ENCODE data around the gene GADD45B. TPM values are rescaled to one million over a fixed set of nuclear protein-coding genes. Genes with fewer than 3 reads are reported as not detected.

GADD45B gene
- total RNA-seq, 4 donors from 2014 or later: 52.5 to 134 (median 68.7) TPM

DNA sequence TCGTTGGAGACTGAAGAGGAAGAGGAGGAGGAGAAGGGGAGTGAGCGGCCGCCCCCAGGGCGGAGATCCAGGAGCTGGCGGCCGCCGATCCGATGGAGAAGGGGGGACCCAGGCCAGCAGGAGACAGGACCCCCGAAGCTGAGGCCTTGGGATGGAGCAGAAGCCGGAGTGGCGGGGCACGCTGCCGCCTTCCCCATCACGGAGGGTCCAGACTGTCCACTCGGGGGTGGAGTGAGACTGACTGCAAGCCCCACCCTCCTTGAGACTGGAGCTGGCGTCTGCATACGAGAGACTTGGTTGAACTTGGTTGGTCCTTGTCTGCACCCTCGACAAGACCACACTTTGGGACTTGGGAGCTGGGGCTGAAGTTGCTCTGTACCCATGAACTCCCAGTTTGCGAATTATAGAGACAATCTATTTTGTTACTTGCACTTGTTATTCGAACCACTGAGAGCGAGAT, 1.8 kb downstream of the GADD45B start:
- TF ChIP-seq, protein P1, sequence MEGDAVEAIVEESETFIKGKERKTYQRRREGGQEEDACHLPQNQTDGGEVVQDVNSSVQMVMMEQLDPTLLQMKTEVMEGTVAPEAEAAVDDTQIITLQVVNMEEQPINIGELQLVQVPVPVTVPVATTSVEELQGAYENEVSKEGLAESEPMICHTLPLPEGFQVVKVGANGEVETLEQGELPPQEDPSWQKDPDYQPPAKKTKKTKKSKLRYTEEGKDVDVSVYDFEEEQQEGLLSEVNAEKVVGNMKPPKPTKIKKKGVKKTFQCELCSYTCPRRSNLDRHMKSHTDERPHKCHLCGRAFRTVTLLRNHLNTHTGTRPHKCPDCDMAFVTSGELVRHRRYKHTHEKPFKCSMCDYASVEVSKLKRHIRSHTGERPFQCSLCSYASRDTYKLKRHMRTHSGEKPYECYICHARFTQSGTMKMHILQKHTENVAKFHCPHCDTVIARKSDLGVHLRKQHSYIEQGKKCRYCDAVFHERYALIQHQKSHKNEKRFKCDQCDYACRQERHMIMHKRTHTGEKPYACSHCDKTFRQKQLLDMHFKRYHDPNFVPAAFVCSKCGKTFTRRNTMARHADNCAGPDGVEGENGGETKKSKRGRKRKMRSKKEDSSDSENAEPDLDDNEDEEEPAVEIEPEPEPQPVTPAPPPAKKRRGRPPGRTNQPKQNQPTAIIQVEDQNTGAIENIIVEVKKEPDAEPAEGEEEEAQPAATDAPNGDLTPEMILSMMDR (IDR thresholded peaks at IDR 0.05): no peak
- H3K9me3 ChIP-seq: peaks cover under 1% of the 10 kb centered on the region
- no peak for DNase-seq (ENCODE audit: low spot score in 2 of 2)
- WGBS: 8% methylated on average over 21 of the region's 21 CpGs
- H3K27ac ChIP-seq: peak overlapping the region; percentile 85
- H3K4me1 ChIP-seq: peaks cover 39% of the 10 kb centered on the region
- peaks cover 11% of the 10 kb centered on the region for H3K36me3 ChIP-seq
- H3K27me3 ChIP-seq: no peaks in the 10 kb centered on the region
- peak overlapping the region; percentile 89 for H3K4me3 ChIP-seq

DNA sequence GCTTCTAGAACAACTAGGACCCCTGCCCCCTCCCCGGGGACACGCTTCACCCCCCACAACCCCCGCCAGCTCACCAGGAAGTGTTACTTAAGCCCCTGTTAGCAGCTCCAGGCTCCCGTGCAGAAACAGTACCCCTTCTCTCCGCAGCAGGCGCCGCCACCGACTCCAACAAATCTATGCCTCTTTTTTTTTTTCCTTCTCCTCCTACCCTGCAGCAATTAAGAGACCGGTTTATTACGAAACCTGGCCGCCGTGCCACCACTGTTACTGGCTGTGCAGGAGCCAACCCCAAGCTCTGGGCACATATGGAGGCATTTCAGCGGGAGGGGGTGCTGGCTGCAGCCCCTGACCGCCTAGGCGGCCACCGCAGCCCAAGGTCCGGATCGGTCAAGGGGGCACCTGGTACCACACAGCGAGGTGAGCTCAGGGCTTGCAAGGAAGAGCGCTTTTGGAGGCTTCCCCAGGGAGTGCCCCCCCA, 2.4 kb downstream of the GADD45B start:
- TF ChIP-seq, protein P1 (IDR thresholded peaks at IDR 0.05): peak; percentile 43 to 45
- peak; percentile 12 to 69 (median 69) for TF ChIP-seq POLR2AphosphoS5 (IDR thresholded peaks at IDR 0.05)
- TF ChIP-seq EP300 (IDR thresholded peaks at IDR 0.05): no peak
- Histone ChIP-seq H3K9me3 (peaks cover 6% of the 10 kb centered on the region), H3K27ac (peak overlapping the region; percentile 85), H3K4me1 (peaks cover 39% of the 10 kb centered on the region), H3K4me3 (peak overlapping the region; percentile 89), H3K27me3 (no peaks in the 10 kb centered on the region), H3K36me3 (peaks cover 11% of the 10 kb centered on the region)
- WGBS: 1% methylated on average over 20 of the region's 20 CpGs
- DNase-seq (ENCODE audit: low spot score in 2 of 2): peak; percentile 89 to 93

GRCh38 chr19:2478756-2479555, 3.0 kb downstream of the GADD45B start:
- Histone ChIP-seq H3K9me3 (peaks cover 7% of the 10 kb centered on the region), H3K36me3 (peaks cover 11% of the 10 kb centered on the region), H3K4me1 (peaks cover 39% of the 10 kb centered on the region), H3K4me3 (peak overlapping the region; percentile 89), H3K27me3 (no peaks in the 10 kb centered on the region), H3K27ac (peak overlapping the region; percentile 85)
- TF ChIP-seq, protein P1 (IDR thresholded peaks at IDR 0.05): no peak
- TF ChIP-seq EP300 (IDR thresholded peaks at IDR 0.05) (no peak), POLR2AphosphoS5 (IDR thresholded peaks at IDR 0.05) (peak in 1 of 3 donors; percentile 7), POLR2A (IDR thresholded peaks at IDR 0.05) (no peak)
- DNase-seq (ENCODE audit: low spot score in 2 of 2): peak; percentile 90 to 95
- WGBS: 4% methylated on average over 35 of the region's 39 CpGs

DNA sequence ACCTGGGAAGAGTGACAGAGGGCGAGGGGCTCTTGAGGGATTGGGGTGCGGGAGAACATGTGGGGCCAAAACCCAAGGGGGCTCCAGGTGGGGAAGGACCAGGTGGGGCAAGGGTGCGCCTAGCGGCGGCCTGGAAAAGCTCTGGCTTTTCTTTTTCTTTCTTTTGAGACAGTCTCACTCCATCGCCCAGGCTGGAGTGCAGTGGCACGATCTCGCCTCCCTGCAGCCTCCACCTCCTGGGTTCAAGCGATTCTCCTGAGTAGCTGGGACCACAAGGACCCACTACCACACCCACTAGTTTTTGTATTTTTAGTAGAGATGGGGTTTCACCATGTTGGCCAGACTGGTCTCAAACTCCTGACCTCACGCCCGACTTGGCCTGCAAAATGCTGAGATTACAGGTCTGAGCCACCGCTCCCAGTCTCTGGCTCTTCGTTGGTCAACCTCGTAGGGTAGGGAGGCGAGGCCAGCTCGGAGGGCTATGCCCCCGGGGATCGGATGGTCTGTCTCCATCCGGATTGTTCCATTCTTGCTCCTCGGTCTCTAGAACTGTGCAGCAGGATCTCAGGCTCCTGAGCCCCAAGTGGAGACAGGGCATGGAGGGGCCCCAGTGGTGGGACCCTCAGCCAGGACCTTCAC, 3.7 kb downstream of the GADD45B start:
- no peak for DNase-seq (ENCODE audit: low spot score in 2 of 2)
- 74% methylated on average over 11 of the region's 20 CpGs for WGBS
- Histone ChIP-seq H3K27me3 (no peaks in the 10 kb centered on the region), H3K36me3 (peaks cover 11% of the 10 kb centered on the region), H3K4me1 (peaks cover 33% of the 10 kb centered on the region), H3K9me3 (peaks cover 7% of the 10 kb centered on the region), H3K4me3 (peak overlapping the region; percentile 89), H3K27ac (peak overlapping the region; percentile 85)
- TF ChIP-seq, protein P1 (IDR thresholded peaks at IDR 0.05): no peak
- TF ChIP-seq POLR2AphosphoS5 (IDR thresholded peaks at IDR 0.05) (no peak), EP300 (IDR thresholded peaks at IDR 0.05) (no peak), POLR2A (IDR thresholded peaks at IDR 0.05) (no peak)

- peaks cover 23% of the 10 kb centered on the region for H3K4me1 ChIP-seq
- TF ChIP-seq EP300 (IDR thresholded peaks at IDR 0.05) (no peak), POLR2A (IDR thresholded peaks at IDR 0.05) (no peak), POLR2AphosphoS5 (IDR thresholded peaks at IDR 0.05) (no peak)
- TF ChIP-seq, protein P1 (IDR thresholded peaks at IDR 0.05): no peak
- peaks cover 7% of the 10 kb centered on the region for H3K9me3 ChIP-seq
- peaks cover 11% of the 10 kb centered on the region for H3K36me3 ChIP-seq
- WGBS: 91% methylated on average over 10 of the region's 16 CpGs
- H3K27me3 ChIP-seq: no peaks in the 10 kb centered on the region
- H3K4me3 ChIP-seq: no peak overlapping the region
- H3K27ac ChIP-seq: no peak overlapping the region
- DNase-seq (ENCODE audit: low spot score in 2 of 2): no peak
Observed at GRCh38 chr19:2481466-2481865, 5.5 kb downstream of the GADD45B start.

All from suprapubic skin (tissue), 4 donors.